Embryonic facial prominence (tissue), 1 donor: ENCODE results near the gene CEP112.
"Not testable (repeated sequence)": the region's sequence is repeated elsewhere in the genome, so short reads cannot be mapped to it uniquely, and the experiment has no call there.

Source experiments
- DNase-seq: peaks from one replicate; pipeline ENCODE4 v3.0.0-alpha.2; 2016; ENCODE audit errors: extremely low spot score

CEP112 gene

GRCh38 chr17:66155055-66155454, 36.9 kb downstream of the CEP112 start:
- not testable (repeated sequence) for DNase-seq

- no peak for DNase-seq
Observed at GRCh38 chr17:66152756-66153155, 39.2 kb downstream of the CEP112 start.

GRCh38 chr17:66150708-66151107, 41.2 kb downstream of the CEP112 start:
- DNase-seq: no peak

- DNase-seq: no peak
Observed at GRCh38 chr17:66149562-66149961, 42.4 kb downstream of the CEP112 start.

- no peak for DNase-seq
Observed at GRCh38 chr17:66146394-66146793, 45.5 kb downstream of the CEP112 start.

GRCh38 chr17:66143657-66144282, 48.2 kb downstream of the CEP112 start:
- DNase-seq: no peak

- DNase-seq: no peak
Observed at GRCh38 chr17:66142428-66142827, 49.5 kb downstream of the CEP112 start.

- no peak for DNase-seq
Observed at GRCh38 chr17:66138120-66138519, 53.8 kb downstream of the CEP112 start.

- no peak for DNase-seq
Observed at GRCh38 chr17:66135896-66136295, 56.0 kb downstream of the CEP112 start.

- DNase-seq: no peak
Observed at GRCh38 chr17:66135219-66135618, 56.7 kb downstream of the CEP112 start.

- no peak for DNase-seq
Observed at GRCh38 chr17:66129759-66130158, 62.2 kb downstream of the CEP112 start.

GRCh38 chr17:66126231-66126630, 65.7 kb downstream of the CEP112 start:
- DNase-seq: no peak

- DNase-seq: no peak
Observed at GRCh38 chr17:66123163-66123562, 68.8 kb downstream of the CEP112 start.

- no peak for DNase-seq
Observed at GRCh38 chr17:66115246-66115645, 76.7 kb downstream of the CEP112 start.

- DNase-seq: no peak
Observed at GRCh38 chr17:66114609-66115008, 77.3 kb downstream of the CEP112 start.

- no peak for DNase-seq
Observed at GRCh38 chr17:66107731-66108130, 84.2 kb downstream of the CEP112 start.

GRCh38 chr17:66098040-66098439, 93.9 kb downstream of the CEP112 start:
- DNase-seq: no peak

- DNase-seq: no peak
Observed at GRCh38 chr17:66094727-66095126, 97.2 kb downstream of the CEP112 start.

- DNase-seq: no peak
Observed at GRCh38 chr17:66091445-66092080, 100.4 kb downstream of the CEP112 start.

- DNase-seq: no peak
Observed at GRCh38 chr17:66089764-66090163, 102.2 kb downstream of the CEP112 start.

- DNase-seq: no peak
Observed at GRCh38 chr17:66088173-66088572, 103.8 kb downstream of the CEP112 start.

GRCh38 chr17:66087073-66087472, 104.9 kb downstream of the CEP112 start:
- DNase-seq: no peak

GRCh38 chr17:66085221-66085620, 106.7 kb downstream of the CEP112 start:
- DNase-seq: no peak

GRCh38 chr17:66080670-66081069, 111.3 kb downstream of the CEP112 start:
- not testable (repeated sequence) for DNase-seq
